ENCODE measurements around the gene NFRKB.
"Not testable (repeated sequence)": the region's sequence is repeated elsewhere in the genome, so short reads cannot be mapped to it uniquely, and the experiment has no call there.

NFRKB gene

DNA sequence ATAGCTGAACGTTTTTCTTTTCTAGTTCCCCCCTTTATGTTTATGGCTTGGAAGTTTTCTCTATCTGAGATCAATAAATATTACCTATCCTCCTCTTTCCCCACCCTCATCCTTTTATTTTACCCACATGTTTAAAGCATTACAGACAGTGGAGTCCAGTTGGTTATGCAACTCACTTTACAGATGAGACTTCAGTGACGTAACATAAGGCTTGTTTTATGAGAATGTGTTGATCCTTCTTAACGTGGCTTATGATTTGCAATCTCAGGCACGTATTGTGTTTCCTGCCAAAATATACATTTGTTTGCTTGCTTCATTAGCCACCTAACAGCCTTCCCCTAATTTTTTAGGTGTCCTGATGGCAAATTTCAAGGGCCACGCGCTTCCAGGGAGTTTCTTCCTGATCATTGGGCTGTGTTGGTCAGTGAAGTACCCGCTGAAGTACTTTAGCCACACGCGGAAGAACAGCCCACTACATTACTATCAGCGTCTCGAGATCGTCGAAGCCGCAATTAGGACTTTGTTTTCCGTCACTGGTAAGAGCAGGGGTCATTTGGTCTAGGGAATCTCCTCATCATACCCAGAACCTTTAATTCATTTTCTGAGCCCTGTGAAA, 43.1 kb downstream of the NFRKB start:
- intact Hi-C loops (cut with DNase I), result no loop called here
- DNase-seq, result no peak

GRCh38 chr11:129849447-129850130, 45.8 kb downstream of the NFRKB start:
- intact Hi-C loops (cut with DNase I), result no loop called here

DNA sequence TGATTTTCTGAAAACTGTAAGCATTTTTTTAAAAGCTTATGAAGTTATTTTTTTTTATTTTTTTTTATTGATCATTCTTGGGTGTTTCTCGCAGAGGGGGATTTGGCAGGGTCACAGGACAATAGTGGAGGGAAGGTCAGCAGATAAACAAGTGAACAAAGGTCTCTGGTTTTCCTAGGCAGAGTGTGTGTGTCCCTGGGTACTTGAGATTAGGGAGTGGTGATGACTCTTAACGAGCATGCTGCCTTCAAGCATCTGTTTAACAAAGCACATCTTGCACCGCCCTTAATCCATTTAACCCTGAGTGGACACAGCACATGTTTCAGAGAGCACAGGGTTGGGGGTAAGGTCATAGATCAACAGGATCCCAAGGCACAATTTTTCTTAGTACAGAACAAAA, 48.0 kb downstream of the NFRKB start:
- intact Hi-C loops (cut with DNase I); DNase-seq: not testable (repeated sequence)

More at GRCh38 chr11:129849447-129850130, 45.8 kb downstream of the NFRKB start:
- DNase-seq, result no peak

DNA sequence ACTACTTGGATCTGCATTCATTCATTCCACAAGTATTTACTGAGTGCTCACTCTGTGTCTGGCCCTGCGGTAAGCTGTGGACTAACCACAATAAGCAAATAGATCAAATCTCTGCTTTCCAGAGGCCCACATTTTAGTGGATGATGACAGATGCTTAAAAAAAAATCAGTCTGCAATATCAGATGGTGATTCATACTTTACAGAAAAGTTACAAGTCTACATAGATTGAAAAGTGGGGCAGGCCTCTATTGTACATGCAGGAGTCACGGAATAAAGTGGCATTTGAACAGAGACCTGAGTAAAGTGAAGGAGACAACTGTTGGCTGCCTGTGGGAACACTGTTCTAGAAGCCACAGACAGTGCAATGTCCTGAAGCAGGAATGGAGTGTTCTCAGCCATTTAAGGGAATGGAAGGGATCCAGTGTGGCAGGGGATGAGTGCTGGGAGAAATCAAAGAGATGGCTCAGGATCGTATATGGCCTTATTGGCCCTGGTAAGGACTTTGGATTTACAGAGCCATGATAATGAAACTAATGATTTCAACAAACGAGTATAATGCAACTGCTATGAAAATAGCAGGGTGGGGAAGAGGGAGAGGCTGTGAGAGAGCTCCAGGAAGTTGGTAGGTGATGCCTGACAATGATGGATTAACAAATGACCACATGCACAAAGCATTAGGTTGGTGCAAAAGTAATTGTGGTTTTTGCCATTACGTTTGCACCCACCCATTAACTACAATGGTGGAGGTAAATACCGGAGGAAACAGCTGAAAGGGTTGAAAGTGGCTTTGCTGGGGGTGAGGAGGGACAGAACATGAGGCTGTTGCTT, 48.7 kb downstream of the NFRKB start:
- intact Hi-C loops (cut with DNase I), result no loop called here
- DNase-seq, result no peak
